MM.1S (cell line): Measurements from ENCODE around the gene SETBP1.

Experiments
- DNase-seq: peaks from one replicate; pipeline ENCODE4 v3.0.0-alpha.2; 2015
- H2AFZ ChIP-seq: fragments of 300-600 bp; sonication (generic); 2 replicates; pipeline ENCODE4 v1.6.0; 2016; ENCODE audit warnings: antibody characterized with exemption, low read length
- H3F3A ChIP-seq: fragments of 300-600 bp; sonication (generic); 2 replicates; pipeline ENCODE4 v1.6.1; 2016; ENCODE audit warnings: mild to moderate bottlenecking, antibody characterized with exemption, low read length, moderate library complexity, mixed read lengths; ENCODE audit not compliant: insufficient read depth
- H3K27ac ChIP-seq: fragments of 300-600 bp; sonication (generic); 2 replicates; pipeline ENCODE4 v1.5.1; 2016; ENCODE audit warnings: mild to moderate bottlenecking, low read length
- H3K27me3 ChIP-seq: fragments of 300-600 bp; sonication (generic); replicated peaks from 2 replicates; pipeline ENCODE4 v1.6.0; 2016; ENCODE audit warnings: low read length; ENCODE audit not compliant: insufficient read depth
- H3K36me3 ChIP-seq: fragments of 300-600 bp; sonication (generic); replicated peaks from 2 replicates; pipeline ENCODE4 v1.6.1; 2016; ENCODE audit warnings: mild to moderate bottlenecking, low read length, mixed read lengths; ENCODE audit not compliant: insufficient read depth
- H3K4me1 ChIP-seq: fragments of 300-600 bp; sonication (generic); 2 replicates; pipeline ENCODE4 v1.6.1; 2016; ENCODE audit warnings: low read length, mixed read lengths
- H3K4me2 ChIP-seq: fragments of 300-600 bp; sonication (generic); 2 replicates; pipeline ENCODE4 v1.6.0; 2016; ENCODE audit warnings: low read depth, low read length
- H3K4me3 ChIP-seq: fragments of 300-600 bp; sonication (generic); 2 replicates; pipeline ENCODE4 v1.5.1; 2016; ENCODE audit warnings: low read length, mixed read lengths
- H3K79me2 ChIP-seq: fragments of 300-600 bp; sonication (generic); 2 replicates; pipeline ENCODE4 v1.6.1; 2016; ENCODE audit warnings: mixed run types, low read length, mixed read lengths
- H3K9ac ChIP-seq: fragments of 300-600 bp; sonication (generic); 2 replicates; pipeline ENCODE4 v1.6.1; 2016; ENCODE audit warnings: low read length, mixed read lengths
- H3K9me2 ChIP-seq: fragments of 300-600 bp; sonication (generic); replicated peaks from 2 replicates; pipeline ENCODE4 v1.6.1; 2016; ENCODE audit warnings: mild to moderate bottlenecking, low read length, mixed read lengths; ENCODE audit not compliant: insufficient read depth
- H3K9me3 ChIP-seq: fragments of 300-600 bp; sonication (generic); replicated peaks from 2 replicates; pipeline ENCODE4 v1.6.1; 2016; ENCODE audit warnings: mild to moderate bottlenecking, low read length, mixed read lengths; ENCODE audit not compliant: insufficient read depth
- H4K20me1 ChIP-seq: fragments of 300-600 bp; sonication (generic); 2 replicates; pipeline ENCODE4 v1.6.1; 2016; ENCODE audit warnings: mild to moderate bottlenecking, low read length, moderate library complexity, mixed read lengths; ENCODE audit not compliant: insufficient read depth
- EZH2 ChIP-seq: fragments of 300-600 bp; sonication (generic); optimal IDR thresholded peaks from 2 replicates; pipeline ENCODE3; 2017; ENCODE audit warnings: low read depth, mild to moderate bottlenecking, antibody characterized with exemption, low read length, mixed read lengths
- EZH2phosphoT487 ChIP-seq: fragments of 300-600 bp; sonication (generic); IDR thresholded peaks from 2 replicates; pipeline ENCODE4 v1.6.1; 2018; ENCODE audit warnings: antibody characterized with exemption, low read length
- TF ChIP-seq, protein P1 (sequence below): fragments of 300-600 bp; sonication (generic); IDR thresholded peaks from 2 replicates; pipeline ENCODE4 v1.5.1; 2016; ENCODE audit warnings: antibody characterized with exemption, low read length, mixed read lengths

The SETBP1 gene

DNA sequence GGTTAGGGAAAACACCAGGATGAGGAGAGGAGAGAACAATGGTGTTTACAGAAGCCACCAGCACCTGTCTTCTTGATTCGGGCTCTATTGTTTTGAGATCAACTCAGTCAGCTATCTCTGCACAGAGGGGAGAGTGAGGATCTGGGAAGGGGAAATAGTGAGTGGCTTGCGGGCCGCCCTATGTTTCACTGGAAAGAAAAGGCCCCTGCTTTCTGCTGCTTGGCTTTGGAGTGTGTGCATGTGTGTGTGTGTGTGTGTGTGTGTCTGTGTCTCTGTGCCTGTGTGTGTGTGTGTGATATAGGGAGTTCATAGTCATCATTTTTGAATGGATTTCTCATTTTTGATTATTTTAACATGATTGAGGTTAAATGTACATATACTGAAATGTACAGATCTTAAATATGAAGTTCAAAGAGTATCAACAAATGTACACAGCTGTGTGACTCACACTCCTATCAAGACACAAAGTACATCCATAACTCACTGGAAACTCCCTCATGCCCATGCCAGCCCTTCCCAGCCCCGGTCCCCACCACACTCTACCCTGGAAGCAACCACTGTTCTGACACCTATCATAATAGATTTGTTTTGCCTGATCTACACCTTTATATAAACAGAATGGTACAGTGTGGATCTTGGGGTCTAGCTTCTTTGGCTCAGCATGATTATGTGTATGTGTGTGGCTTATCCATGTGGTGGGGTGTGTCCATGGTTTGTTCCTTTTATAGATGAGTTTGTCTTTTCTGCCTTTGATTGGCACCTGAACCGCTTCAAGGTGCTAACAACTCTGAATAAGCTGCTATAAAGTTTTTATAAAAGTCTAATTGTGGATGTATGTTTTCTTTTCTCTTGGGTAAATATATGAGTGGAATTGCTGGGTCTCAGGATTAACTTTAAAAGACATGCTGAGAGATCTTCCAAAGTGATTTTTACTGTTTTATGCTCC is 258.3 kb downstream of the SETBP1 start:
- Histone ChIP-seq H3K4me3 (no peak overlapping the region), H3K4me1 (no peaks in the 10 kb centered on the region), H3F3A (no peaks in the 10 kb centered on the region), H3K4me2 (no peak overlapping the region), H3K9ac (no peak overlapping the region), H3K36me3 (no peaks in the 10 kb centered on the region), H3K27ac (no peak overlapping the region), H3K9me3 (no peaks in the 10 kb centered on the region), H3K9me2 (no peaks in the 10 kb centered on the region), H2AFZ (no peak overlapping the region), H3K79me2 (peaks cover 87% of the 10 kb centered on the region), H4K20me1 (no peaks in the 10 kb centered on the region; the same call in 1 of the 2 replicates), H3K27me3 (no peaks in the 10 kb centered on the region)
- DNase-seq: no peak
- TF ChIP-seq EZH2phosphoT487 (no peak), EZH2 (no peak)
- TF ChIP-seq, protein P1, sequence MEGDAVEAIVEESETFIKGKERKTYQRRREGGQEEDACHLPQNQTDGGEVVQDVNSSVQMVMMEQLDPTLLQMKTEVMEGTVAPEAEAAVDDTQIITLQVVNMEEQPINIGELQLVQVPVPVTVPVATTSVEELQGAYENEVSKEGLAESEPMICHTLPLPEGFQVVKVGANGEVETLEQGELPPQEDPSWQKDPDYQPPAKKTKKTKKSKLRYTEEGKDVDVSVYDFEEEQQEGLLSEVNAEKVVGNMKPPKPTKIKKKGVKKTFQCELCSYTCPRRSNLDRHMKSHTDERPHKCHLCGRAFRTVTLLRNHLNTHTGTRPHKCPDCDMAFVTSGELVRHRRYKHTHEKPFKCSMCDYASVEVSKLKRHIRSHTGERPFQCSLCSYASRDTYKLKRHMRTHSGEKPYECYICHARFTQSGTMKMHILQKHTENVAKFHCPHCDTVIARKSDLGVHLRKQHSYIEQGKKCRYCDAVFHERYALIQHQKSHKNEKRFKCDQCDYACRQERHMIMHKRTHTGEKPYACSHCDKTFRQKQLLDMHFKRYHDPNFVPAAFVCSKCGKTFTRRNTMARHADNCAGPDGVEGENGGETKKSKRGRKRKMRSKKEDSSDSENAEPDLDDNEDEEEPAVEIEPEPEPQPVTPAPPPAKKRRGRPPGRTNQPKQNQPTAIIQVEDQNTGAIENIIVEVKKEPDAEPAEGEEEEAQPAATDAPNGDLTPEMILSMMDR: no peak

DNA sequence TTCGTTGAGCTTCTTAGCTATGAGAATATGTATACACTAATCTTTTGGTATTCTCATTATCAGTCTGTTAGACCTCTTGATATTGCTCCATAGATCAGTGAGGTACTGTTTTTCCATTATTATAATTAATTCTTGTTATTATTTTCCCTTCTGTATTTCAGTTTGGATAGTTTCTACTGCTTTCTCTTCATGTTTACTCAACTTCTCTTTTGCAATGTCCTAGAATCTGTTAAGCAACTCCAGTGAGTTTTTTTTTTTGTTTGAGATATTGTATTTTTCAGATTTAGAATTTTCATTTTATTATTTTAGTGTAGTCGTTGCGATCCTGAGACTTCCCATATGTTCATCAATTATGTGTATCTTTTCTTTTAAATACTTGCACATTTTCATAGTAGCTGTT is 260.8 kb downstream of the SETBP1 start:
- TF ChIP-seq EZH2phosphoT487 (no peak), EZH2 (no peak)
- TF ChIP-seq, protein P1: no peak
- H3K36me3 ChIP-seq: no peaks in the 10 kb centered on the region
- no peak overlapping the region for H3K4me2 ChIP-seq
- DNase-seq: no peak
- no peak overlapping the region for H3K9ac ChIP-seq
- no peaks in the 10 kb centered on the region; the same call in 1 of the 2 replicates for H4K20me1 ChIP-seq
- no peak overlapping the region for H3K4me3 ChIP-seq
- H3K9me3 ChIP-seq: no peaks in the 10 kb centered on the region
- no peak overlapping the region for H3K27ac ChIP-seq
- peaks cover 85% of the 10 kb centered on the region for H3K79me2 ChIP-seq
- no peaks in the 10 kb centered on the region for H3K4me1 ChIP-seq
- no peaks in the 10 kb centered on the region for H3K9me2 ChIP-seq
- no peak overlapping the region for H2AFZ ChIP-seq
- H3F3A ChIP-seq: no peaks in the 10 kb centered on the region
- no peaks in the 10 kb centered on the region for H3K27me3 ChIP-seq

DNA sequence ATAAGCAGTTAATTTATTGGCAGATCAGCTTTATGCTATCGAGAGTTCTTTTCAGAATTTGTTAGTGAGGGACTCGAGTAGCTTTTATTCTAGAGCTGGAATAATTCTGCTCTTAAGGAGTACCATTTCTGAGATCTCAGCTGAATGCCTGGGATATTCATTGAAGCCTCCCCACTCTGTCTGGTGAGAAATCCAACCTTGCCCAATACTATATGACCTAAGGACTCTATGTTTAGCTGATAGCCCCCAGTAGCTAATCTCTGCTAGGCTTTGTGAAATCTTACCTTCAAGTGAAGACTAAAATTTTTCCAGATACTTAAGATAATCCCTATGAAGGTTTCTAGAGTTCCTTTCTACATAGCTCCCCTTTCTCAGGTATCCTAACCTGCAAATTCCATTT is 261.4 kb downstream of the SETBP1 start:
- Histone ChIP-seq H3K27ac (no peak overlapping the region), H2AFZ (no peak overlapping the region), H3K4me2 (no peak overlapping the region), H3K27me3 (no peaks in the 10 kb centered on the region), H3K4me1 (no peaks in the 10 kb centered on the region), H3K4me3 (no peak overlapping the region), H3K36me3 (no peaks in the 10 kb centered on the region), H3K9ac (no peak overlapping the region), H3K9me3 (no peaks in the 10 kb centered on the region), H4K20me1 (no peaks in the 10 kb centered on the region; the same call in 1 of the 2 replicates), H3K79me2 (peaks cover 87% of the 10 kb centered on the region), H3F3A (no peaks in the 10 kb centered on the region), H3K9me2 (no peaks in the 10 kb centered on the region)
- no peak for TF ChIP-seq EZH2
- no peak for TF ChIP-seq EZH2phosphoT487
- TF ChIP-seq, protein P1: no peak
- DNase-seq: no peak
